SJSA1 (cell line): ENCODE results near the gene PROKR1. TPM values are rescaled to one million over a fixed set of nuclear protein-coding genes. Genes with fewer than 3 reads are reported as not detected.
"Not testable (repeated sequence)": the region's sequence is repeated elsewhere in the genome, so short reads cannot be mapped to it uniquely, and the experiment has no call there.

ENCODE experiments used
- DNase-seq, 2 experiments: peaks; one replicate each; pipeline ENCODE4 v3.0.0-alpha.2; 2015 to 2020; ENCODE audit warnings: low spot score in 2 of 2, low read depth in 1 of 2
- H3K27ac ChIP-seq: fragments of 250-450 bp; sonication (Bioruptor Pico); 2 replicates; pipeline ENCODE4 v1.5.1; 2020; ENCODE audit warnings: mild to moderate bottlenecking, moderate library complexity
- H3K27me3 ChIP-seq: fragments of 250-450 bp; sonication (Bioruptor Pico); replicated peaks from 2 replicates; pipeline ENCODE4 v1.5.1; 2020; ENCODE audit warnings: mild to moderate bottlenecking, moderate library complexity
- H3K36me3 ChIP-seq: fragments of 250-450 bp; sonication (Bioruptor Pico); 2 replicates; pipeline ENCODE4 v1.5.1; 2020; ENCODE audit warnings: mild to moderate bottlenecking
- H3K4me1 ChIP-seq: fragments of 250-450 bp; sonication (Bioruptor Pico); replicated peaks from 2 replicates; pipeline ENCODE4 v1.6.1; 2021; ENCODE audit warnings: mild to moderate bottlenecking
- H3K4me3 ChIP-seq: fragments of 250-450 bp; sonication (Bioruptor Pico); 2 replicates; pipeline ENCODE4 v1.5.1; 2020; ENCODE audit warnings: mild to moderate bottlenecking
- H3K9me3 ChIP-seq: fragments of 250-450 bp; sonication (Bioruptor Pico); replicated peaks from 2 replicates; pipeline ENCODE4 v1.5.1; 2020; ENCODE audit warnings: mild to moderate bottlenecking
- total RNA-seq: library from RNA; depleted of rRNA; stranded (reverse); fragments of >200 nt; shearing (Covaris generic); gene quantifications from 2 replicates; pipeline ENCODE4 v1.2.3, GENCODE V29; 2014

Gene PROKR1
- total RNA-seq, 1 experiment from 2014 or later, result 0.03 TPM

DNA sequence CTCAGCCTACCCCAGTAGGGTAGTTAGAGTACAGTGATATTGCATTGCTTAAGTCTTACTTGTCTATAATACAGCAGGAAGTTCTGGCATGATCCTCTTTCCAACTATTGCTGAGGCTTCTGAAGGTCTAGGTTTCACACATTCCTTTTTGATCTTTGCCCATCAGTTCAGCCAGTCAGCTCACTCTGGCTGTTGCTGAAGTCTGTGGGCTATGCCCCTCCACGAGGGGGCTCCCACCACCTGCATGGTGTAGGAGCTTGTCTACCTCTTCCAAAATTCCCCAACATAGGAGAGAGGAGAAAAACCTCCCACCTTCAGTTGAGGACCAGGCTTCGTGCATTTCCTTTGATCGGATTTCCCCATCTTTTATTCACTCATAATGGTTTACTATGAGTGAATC lies 26.3 kb downstream of the PROKR1 start:
- H3K4me3 ChIP-seq, result no peak overlapping the region
- H3K27ac ChIP-seq, result no peak overlapping the region
- H3K9me3 ChIP-seq, result no peaks in the 10 kb centered on the region
- no peak for DNase-seq
- 0 out of 2 replicates have a peak, but pooled peaks cover 4% of the 10 kb centered on the region for H3K27me3 ChIP-seq
- H3K4me1 ChIP-seq, result no peaks in the 10 kb centered on the region
- no peaks in the 10 kb centered on the region for H3K36me3 ChIP-seq

GRCh38 chr2:68671961-68672360 lies 28.6 kb downstream of the PROKR1 start:
- H3K4me3 ChIP-seq, result no peak overlapping the region
- H3K9me3 ChIP-seq, result no peaks in the 10 kb centered on the region
- H3K36me3 ChIP-seq, result no peaks in the 10 kb centered on the region
- no peak overlapping the region for H3K27ac ChIP-seq
- H3K4me1 ChIP-seq, result no peaks in the 10 kb centered on the region
- no peak for DNase-seq
- 0 out of 2 replicates have a peak, but pooled peaks cover 4% of the 10 kb centered on the region for H3K27me3 ChIP-seq

- 0 out of 2 replicates have a peak, but pooled peaks cover 4% of the 10 kb centered on the region for H3K27me3 ChIP-seq
- H3K4me1 ChIP-seq, result no peaks in the 10 kb centered on the region
- H3K4me3 ChIP-seq, result no peak overlapping the region
- no peaks in the 10 kb centered on the region for H3K36me3 ChIP-seq
- DNase-seq, result no peak
- H3K27ac ChIP-seq, result no peak overlapping the region
- no peaks in the 10 kb centered on the region for H3K9me3 ChIP-seq
Observed at GRCh38 chr2:68673631-68674030, 30.3 kb downstream of the PROKR1 start.

DNA sequence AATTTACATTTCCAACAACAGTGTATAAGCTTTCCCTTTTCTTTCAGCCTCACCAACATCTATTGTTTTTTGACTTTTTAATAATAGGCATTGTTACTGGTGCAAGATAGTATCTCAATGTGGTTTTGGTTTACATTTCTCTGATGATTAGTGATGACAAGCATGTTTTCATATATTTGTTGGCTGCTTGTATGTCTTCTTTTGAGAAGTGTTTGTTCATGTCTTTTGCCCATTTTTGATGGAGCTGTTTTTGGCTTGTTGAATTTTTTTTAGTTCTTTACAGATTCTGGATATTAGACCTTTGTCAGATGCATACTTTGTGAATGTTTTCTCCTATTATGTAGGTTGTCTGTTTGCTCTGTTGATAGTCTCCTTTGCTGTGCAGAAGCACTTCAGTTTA lies 32.1 kb downstream of the PROKR1 start:
- Histone ChIP-seq H3K4me3 (no peak overlapping the region), H3K9me3 (no peaks in the 10 kb centered on the region), H3K27me3 (0 out of 2 replicates have a peak, but pooled peaks cover 4% of the 10 kb centered on the region), H3K4me1 (no peaks in the 10 kb centered on the region), H3K27ac (no peak overlapping the region), H3K36me3 (no peaks in the 10 kb centered on the region)
- DNase-seq, result no peak

GRCh38 chr2:68677837-68678236 lies 34.5 kb downstream of the PROKR1 start:
- H3K9me3 ChIP-seq, DNase-seq, H3K4me1 ChIP-seq, H3K4me3 ChIP-seq, H3K36me3 ChIP-seq, H3K27ac ChIP-seq, H3K27me3 ChIP-seq: not testable (repeated sequence)

DNA sequence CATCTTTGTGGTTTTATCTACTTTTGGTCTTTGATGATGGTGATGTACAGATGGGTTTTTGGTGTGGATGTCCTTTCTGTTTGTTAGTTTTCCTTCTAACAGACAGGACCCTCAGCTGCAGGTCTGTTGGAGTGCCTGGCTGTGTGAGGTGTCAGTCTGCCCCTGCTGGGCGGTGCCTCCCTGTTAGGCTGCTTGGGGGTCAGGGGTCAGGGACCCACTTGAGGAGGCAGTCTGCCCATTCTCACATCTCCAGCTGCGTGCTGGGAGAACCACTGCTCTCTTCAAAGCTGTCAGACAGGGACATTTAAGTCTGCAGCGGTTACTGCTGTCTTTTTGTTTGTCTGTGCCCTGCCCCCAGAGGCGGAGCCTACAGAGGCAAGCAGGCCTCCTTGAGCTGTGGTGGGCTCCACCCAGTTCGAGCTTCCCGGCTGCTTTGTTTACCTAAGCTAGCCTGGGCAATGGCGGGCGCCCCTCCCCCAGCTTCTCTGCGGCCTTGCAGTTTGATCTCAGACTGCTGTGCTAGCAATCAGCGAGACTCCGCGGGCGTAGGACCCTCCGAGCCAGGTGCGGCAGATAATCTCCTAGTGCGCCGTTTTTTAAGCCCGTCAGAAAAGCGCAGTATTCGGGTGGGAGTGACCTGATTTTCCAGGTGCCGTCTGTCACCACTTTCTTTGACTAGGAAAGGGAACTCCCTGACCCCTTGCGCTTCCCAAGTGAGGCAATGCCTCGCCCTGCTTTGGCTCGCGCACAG lies 36.0 kb downstream of the PROKR1 start:
- not testable (repeated sequence) for H3K27ac ChIP-seq, H3K4me1 ChIP-seq, H3K4me3 ChIP-seq, H3K9me3 ChIP-seq, H3K36me3 ChIP-seq, DNase-seq, H3K27me3 ChIP-seq

DNA sequence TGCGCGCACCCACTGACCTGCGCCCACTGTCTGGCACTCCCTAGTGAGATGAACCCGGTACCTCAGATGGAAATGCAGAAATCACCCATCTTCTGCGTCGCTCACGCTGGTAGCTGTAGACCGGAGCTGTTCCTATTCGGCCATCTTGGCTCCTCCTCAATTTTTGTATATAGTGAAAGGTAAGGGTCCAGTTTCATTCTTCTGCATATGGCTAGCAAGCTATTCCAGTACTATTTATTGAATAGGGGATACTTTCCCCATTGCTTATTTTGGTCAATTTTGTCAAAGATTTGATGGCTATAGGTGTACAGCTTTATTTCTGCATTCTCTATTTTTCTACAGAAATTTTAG lies 36.5 kb downstream of the PROKR1 start:
- not testable (repeated sequence) for DNase-seq, H3K4me1 ChIP-seq, H3K27me3 ChIP-seq, H3K36me3 ChIP-seq, H3K9me3 ChIP-seq, H3K4me3 ChIP-seq, H3K27ac ChIP-seq

- Histone ChIP-seq H3K4me3 (no peak overlapping the region), H3K4me1 (no peaks in the 10 kb centered on the region), H3K36me3 (no peaks in the 10 kb centered on the region), H3K27me3 (no peaks in the 10 kb centered on the region; the same call in 1 of the 2 replicates), H3K9me3 (no peaks in the 10 kb centered on the region), H3K27ac (no peak overlapping the region)
- no peak for DNase-seq
Observed at GRCh38 chr2:68684197-68684596, 40.8 kb downstream of the PROKR1 start.

DNA sequence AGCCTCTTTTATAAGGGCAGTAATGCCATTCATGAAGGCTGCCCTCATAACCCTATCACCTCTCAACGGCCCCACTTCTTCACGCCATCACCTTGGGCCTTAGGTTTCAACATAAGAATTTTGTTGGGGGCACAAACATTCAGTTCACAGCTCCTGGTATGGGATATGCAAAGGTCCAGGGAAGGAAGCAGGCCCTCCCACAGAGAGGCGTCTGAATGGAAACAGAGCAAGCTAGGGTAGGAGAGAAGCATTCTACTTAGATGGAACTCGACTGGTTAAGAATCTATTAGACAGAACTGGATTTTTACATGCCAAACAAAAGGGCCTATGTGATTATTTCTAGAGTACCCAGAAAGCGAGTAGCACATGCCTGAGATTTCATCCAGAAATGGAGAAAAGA lies 42.8 kb downstream of the PROKR1 start:
- Histone ChIP-seq H3K4me3 (no peak overlapping the region), H3K9me3 (no peaks in the 10 kb centered on the region), H3K27ac (no peak overlapping the region), H3K27me3 (no peaks in the 10 kb centered on the region; the same call in 1 of the 2 replicates), H3K36me3 (no peaks in the 10 kb centered on the region), H3K4me1 (no peaks in the 10 kb centered on the region)
- DNase-seq, result no peak

DNA sequence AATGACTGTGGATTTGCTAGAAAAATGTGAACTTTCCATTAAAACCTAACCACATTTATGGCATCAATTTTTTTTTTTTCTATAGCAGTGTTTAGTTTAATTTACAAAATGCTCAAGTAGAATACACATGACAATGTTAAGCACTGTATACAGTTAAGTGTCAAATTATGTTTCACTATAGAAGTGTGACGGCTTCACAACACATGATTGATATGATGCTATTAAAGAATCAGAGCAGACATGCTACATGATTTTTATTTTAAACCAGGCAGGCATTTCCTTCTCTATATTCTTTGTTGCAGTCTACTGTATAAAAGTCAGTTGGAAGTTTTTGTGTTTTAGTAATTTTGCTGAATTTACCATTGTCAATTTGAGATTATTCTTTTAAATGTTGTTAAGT lies 43.6 kb downstream of the PROKR1 start:
- Histone ChIP-seq H3K9me3 (no peaks in the 10 kb centered on the region), H3K27me3 (no peaks in the 10 kb centered on the region; the same call in 1 of the 2 replicates), H3K4me1 (no peaks in the 10 kb centered on the region), H3K27ac (no peak overlapping the region), H3K36me3 (no peaks in the 10 kb centered on the region), H3K4me3 (no peak overlapping the region)
- no peak for DNase-seq

DNA sequence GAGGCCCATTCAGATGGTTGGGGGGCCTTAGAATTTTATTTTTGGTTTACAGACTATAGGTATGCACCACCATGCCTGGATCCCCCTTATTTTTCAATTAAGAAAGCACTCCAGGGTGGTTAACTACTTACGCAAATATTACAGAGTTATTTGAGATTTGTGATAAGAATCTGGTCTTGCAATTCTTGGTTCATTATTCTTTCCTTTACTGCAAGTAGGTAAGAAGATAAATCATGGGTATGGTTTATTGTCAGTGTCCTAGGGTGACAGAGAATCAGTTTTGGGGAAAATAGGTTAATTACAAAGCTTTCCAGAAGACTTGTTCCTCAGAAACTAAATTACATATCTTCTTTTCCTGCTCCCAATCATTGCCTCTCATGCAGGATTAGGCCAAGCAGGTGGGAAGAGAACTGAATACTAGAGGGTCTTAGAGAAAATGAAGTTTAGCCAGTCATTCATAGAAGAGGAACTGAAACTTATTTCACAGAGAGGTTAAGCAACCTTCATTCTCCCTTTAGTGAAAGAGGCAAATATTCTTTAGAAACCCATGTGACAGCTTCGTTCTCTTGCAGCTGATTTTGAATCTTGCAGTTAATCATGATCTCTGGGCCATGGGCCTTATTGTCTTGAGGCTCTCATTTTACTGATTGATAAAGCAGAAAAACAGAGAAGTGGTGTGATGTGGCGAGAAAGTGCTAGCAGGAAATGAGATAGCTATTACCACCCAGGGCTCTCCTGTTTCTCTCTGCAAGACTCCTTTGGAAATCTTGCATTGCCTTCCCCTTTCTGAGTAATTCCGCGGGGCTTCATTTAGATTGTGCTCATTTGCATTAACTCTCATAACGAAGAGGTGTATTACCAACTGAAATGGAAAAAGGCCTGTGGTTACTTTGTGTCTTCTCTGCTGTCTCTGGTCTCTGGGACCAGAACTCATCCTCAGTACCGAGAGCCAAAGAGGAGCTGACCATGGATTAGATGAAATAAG lies 46.5 kb downstream of the PROKR1 start:
- H3K4me1 ChIP-seq, result no peaks in the 10 kb centered on the region
- DNase-seq, result no peak
- no peaks in the 10 kb centered on the region for H3K9me3 ChIP-seq
- no peak overlapping the region for H3K4me3 ChIP-seq
- no peak overlapping the region for H3K27ac ChIP-seq
- H3K27me3 ChIP-seq, result no peaks in the 10 kb centered on the region; the same call in 1 of the 2 replicates
- H3K36me3 ChIP-seq, result no peaks in the 10 kb centered on the region

- DNase-seq, result no peak
- Histone ChIP-seq H3K9me3 (no peaks in the 10 kb centered on the region), H3K27me3 (no peaks in the 10 kb centered on the region)
Observed at GRCh38 chr2:68690851-68691250, 47.5 kb downstream of the PROKR1 start.

GRCh38 chr2:68692511-68692910 lies 49.1 kb downstream of the PROKR1 start:
- DNase-seq, result no peak
- no peak overlapping the region for H3K4me3 ChIP-seq
- H3K9me3 ChIP-seq, result 0 out of 2 replicates have a peak, but pooled peaks cover 4% of the 10 kb centered on the region
- H3K27me3 ChIP-seq, result no peaks in the 10 kb centered on the region
- H3K27ac ChIP-seq, result no peak overlapping the region
- no peaks in the 10 kb centered on the region for H3K36me3 ChIP-seq
- no peaks in the 10 kb centered on the region for H3K4me1 ChIP-seq

More at GRCh38 chr2:68690851-68691250, 47.5 kb downstream of the PROKR1 start:
- Histone ChIP-seq H3K4me3 (no peak overlapping the region), H3K27ac (no peak overlapping the region), H3K36me3 (no peaks in the 10 kb centered on the region), H3K4me1 (no peaks in the 10 kb centered on the region)

GRCh38 chr2:68693951-68694350 lies 50.6 kb downstream of the PROKR1 start:
- Histone ChIP-seq H3K9me3 (0 out of 2 replicates have a peak, but pooled peaks cover 4% of the 10 kb centered on the region), H3K4me1 (no peaks in the 10 kb centered on the region), H3K4me3 (no peak overlapping the region), H3K27ac (no peak overlapping the region), H3K27me3 (no peaks in the 10 kb centered on the region), H3K36me3 (no peaks in the 10 kb centered on the region)
- no peak for DNase-seq
